ENCODE measurements around the gene PLCH1.

- TF ChIP-seq CTCF (IDR thresholded peaks at IDR 0.05) = no peak
- TF ChIP-seq POLR2A (IDR thresholded peaks at IDR 0.05) = no peak
- TF ChIP-seq POLR2AphosphoS5 (IDR thresholded peaks at IDR 0.05) = no peak
These were observed 88.4 kb downstream of the PLCH1 start for GRCh38 chr3:155656466-155656865.
